Bronchial epithelial cell (primary cell): ENCODE data around the gene TMEM165. TPM values are rescaled to one million over a fixed set of nuclear protein-coding genes. Genes with fewer than 3 reads are reported as not detected.

Source experiments
- DNase-seq: peaks from one replicate; pipeline ENCODE4 v3.0.0-alpha.2; 2010; ENCODE audit warnings: low read depth
- FAIRE-seq: peaks from 2 replicates; lab custom pipeline; 2011; peaks lifted over from hg19 to GRCh38; lab: Jason Lieb, UNC
- H3K27me3 ChIP-seq: 2 replicates; pipeline ENCODE4 v1.5.1; 2011; ENCODE audit warnings: low read length; ENCODE audit not compliant: control insufficient read depth, insufficient read depth
- H3K36me3 ChIP-seq: 2 replicates; pipeline ENCODE4 v1.5.1; 2011; ENCODE audit warnings: low read length; ENCODE audit not compliant: control insufficient read depth, insufficient read depth
- H3K4me3 ChIP-seq: 2 replicates; pipeline ENCODE4 v1.5.1; 2011; ENCODE audit warnings: mild to moderate bottlenecking, low read depth, low read length, control low read depth
- total RNA-seq: library from RNA; depleted of rRNA; stranded (reverse); fragments of >200 nt; gene quantifications from 2 replicates; pipeline ENCODE4 v1.2.1, GENCODE V29; 2014
- TF ChIP-seq, protein P1 (sequence below): IDR thresholded peaks from 2 replicates; pipeline ENCODE4 v1.5.1; 2011; ENCODE audit warnings: mild to moderate bottlenecking, moderate library complexity, low read length, control low read depth, inconsistent platforms; ENCODE audit not compliant: insufficient read depth, severe bottlenecking

TMEM165 gene
- total RNA-seq, 1 donor from 2014 or later: 75.8 TPM

DNA sequence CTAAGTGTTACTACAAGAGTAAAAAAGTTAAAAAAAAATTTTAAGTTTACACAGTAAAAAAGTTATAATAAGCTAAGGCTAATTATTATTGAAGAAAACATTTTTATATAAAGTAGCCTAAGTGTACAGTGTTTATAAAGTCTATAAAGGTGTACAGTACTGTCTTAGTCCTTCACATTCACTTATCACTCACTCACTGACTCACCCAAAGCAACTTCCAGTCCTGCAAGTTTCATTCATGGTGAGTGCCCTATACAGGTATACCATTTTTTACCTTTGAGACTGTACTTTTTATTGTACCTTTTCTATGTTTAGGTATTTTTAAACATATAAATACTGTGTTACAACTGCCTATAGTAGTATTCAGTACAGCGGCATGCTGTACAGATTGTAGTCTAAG is 74.2 kb downstream of the TMEM165 start:
- FAIRE-seq (no peak), DNase-seq (peak; percentile 61)
- TF ChIP-seq, protein P1, sequence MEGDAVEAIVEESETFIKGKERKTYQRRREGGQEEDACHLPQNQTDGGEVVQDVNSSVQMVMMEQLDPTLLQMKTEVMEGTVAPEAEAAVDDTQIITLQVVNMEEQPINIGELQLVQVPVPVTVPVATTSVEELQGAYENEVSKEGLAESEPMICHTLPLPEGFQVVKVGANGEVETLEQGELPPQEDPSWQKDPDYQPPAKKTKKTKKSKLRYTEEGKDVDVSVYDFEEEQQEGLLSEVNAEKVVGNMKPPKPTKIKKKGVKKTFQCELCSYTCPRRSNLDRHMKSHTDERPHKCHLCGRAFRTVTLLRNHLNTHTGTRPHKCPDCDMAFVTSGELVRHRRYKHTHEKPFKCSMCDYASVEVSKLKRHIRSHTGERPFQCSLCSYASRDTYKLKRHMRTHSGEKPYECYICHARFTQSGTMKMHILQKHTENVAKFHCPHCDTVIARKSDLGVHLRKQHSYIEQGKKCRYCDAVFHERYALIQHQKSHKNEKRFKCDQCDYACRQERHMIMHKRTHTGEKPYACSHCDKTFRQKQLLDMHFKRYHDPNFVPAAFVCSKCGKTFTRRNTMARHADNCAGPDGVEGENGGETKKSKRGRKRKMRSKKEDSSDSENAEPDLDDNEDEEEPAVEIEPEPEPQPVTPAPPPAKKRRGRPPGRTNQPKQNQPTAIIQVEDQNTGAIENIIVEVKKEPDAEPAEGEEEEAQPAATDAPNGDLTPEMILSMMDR: no peak
- Histone ChIP-seq H3K36me3 (peaks cover 3% of the 10 kb centered on the region), H3K27me3 (no peaks in the 10 kb centered on the region), H3K4me3 (no peak overlapping the region)

Other genes starting within 250 kb of the TMEM165 start
- gene SRD5A3, start 49.7 kb upstream of the TMEM165 start, total RNA-seq: 5.5 and 19.5 TPM in 2 replicates
- 20.8 and 29.7 TPM in 2 replicates for gene CLOCK, start 151.0 kb downstream of the TMEM165 start, total RNA-seq
- not detected in 2 replicates for gene PDCL2, start 196.3 kb downstream of the TMEM165 start, total RNA-seq
- 4.2 and 20.4 TPM in 2 replicates for gene NMU, start 240.3 kb downstream of the TMEM165 start, total RNA-seq